ENCODE results near the gene SULT2B1.

GRCh38 chr19:48575931-48576622, 24.1 kb downstream of the SULT2B1 start:
- TF ChIP-seq POLR2A (IDR thresholded peaks at IDR 0.05) (no peak), CTCF (IDR thresholded peaks at IDR 0.05) (no peak)

All from prostate gland (tissue), 2 donors.